H9 (cell line): ENCODE data around the gene GSX2. TPM values are rescaled to one million over a fixed set of nuclear protein-coding genes. Genes with fewer than 3 reads are reported as not detected.

Source experiments
- DNase-seq: peaks from one replicate; pipeline ENCODE4 v3.0.0-alpha.2; 2017
- H2AFZ ChIP-seq: one replicate; pipeline ENCODE4 v1.6.1; 2013; ENCODE audit warnings: mild to moderate bottlenecking, low read length, control low read depth, moderate library complexity
- H2AK5ac ChIP-seq: 2 replicates; pipeline ENCODE4 v1.6.1; 2013; ENCODE audit warnings: low read length, control low read depth, mixed read lengths; ENCODE audit not compliant: insufficient read length
- H2BK120ac ChIP-seq: one replicate; pipeline ENCODE4 v1.6.1; 2013; ENCODE audit warnings: low read depth, mild to moderate bottlenecking, low read length, control low read depth, inconsistent platforms; ENCODE audit not compliant: poor library complexity, severe bottlenecking
- H2BK12ac ChIP-seq: 2 replicates; pipeline ENCODE4 v1.6.1; 2013; ENCODE audit warnings: low read length, control low read depth, mixed read lengths, low read depth; ENCODE audit not compliant: insufficient read length
- H2BK15ac ChIP-seq: 2 replicates; pipeline ENCODE4 v1.6.1; 2013; ENCODE audit warnings: low read depth, low read length, control low read depth
- H2BK20ac ChIP-seq: one replicate; pipeline ENCODE4 v1.6.1; 2013; ENCODE audit warnings: low read depth, mild to moderate bottlenecking, low read length, control low read depth, inconsistent platforms; ENCODE audit not compliant: poor library complexity, severe bottlenecking
- H2BK5ac ChIP-seq: 2 replicates; pipeline ENCODE4 v1.6.1; 2013; ENCODE audit warnings: low read length, control low read depth, mixed read lengths; ENCODE audit not compliant: insufficient read length
- H3K14ac ChIP-seq: 2 replicates; pipeline ENCODE4 v1.6.1; 2013; ENCODE audit warnings: low read length, control low read depth; ENCODE audit not compliant: insufficient read depth
- H3K18ac ChIP-seq: 2 replicates; pipeline ENCODE4 v1.6.1; 2013; ENCODE audit warnings: low read depth, mild to moderate bottlenecking, mixed read lengths, low read length, control low read depth; ENCODE audit not compliant: insufficient read length
- H3K23ac ChIP-seq: 2 replicates; pipeline ENCODE4 v1.6.1; 2013; ENCODE audit warnings: low read length, control low read depth, mixed read lengths, low read depth; ENCODE audit not compliant: insufficient read length
- H3K23me2 ChIP-seq: 2 replicates; pipeline ENCODE4 v1.6.1; 2013; ENCODE audit warnings: low read depth, mild to moderate bottlenecking, mixed read lengths, low read length, control low read depth; ENCODE audit not compliant: insufficient read length, poor library complexity, severe bottlenecking
- H3K27ac ChIP-seq: 2 replicates; pipeline ENCODE4 v1.5.1; 2013; ENCODE audit warnings: low read length, control low read depth, mixed read lengths, low read depth; ENCODE audit not compliant: insufficient read length
- H3K27me3 ChIP-seq: 2 replicates; pipeline ENCODE4 v1.6.1; 2013; ENCODE audit warnings: low read length, control low read depth, inconsistent platforms; ENCODE audit not compliant: insufficient read depth
- H3K4ac ChIP-seq: 2 replicates; pipeline ENCODE4 v1.6.1; 2013; ENCODE audit warnings: low read depth, mild to moderate bottlenecking, control low read depth, inconsistent platforms, low read length, moderate library complexity
- H3K4me1 ChIP-seq: 2 replicates; pipeline ENCODE4 v1.6.1; 2013; ENCODE audit warnings: low read length, control low read depth, inconsistent platforms; ENCODE audit not compliant: insufficient read depth
- H3K4me2 ChIP-seq: 2 replicates; pipeline ENCODE4 v1.6.1; 2013; ENCODE audit warnings: low read length, control low read depth, mixed read lengths; ENCODE audit not compliant: insufficient read length, insufficient read depth
- H3K56ac ChIP-seq: 2 replicates; pipeline ENCODE4 v1.6.1; 2013; ENCODE audit warnings: low read depth, mild to moderate bottlenecking, mixed read lengths, low read length, control low read depth; ENCODE audit not compliant: insufficient read length
- H3K79me1 ChIP-seq: 2 replicates; pipeline ENCODE4 v1.6.1; 2013; ENCODE audit warnings: low read depth, mild to moderate bottlenecking, moderate library complexity, low read length, control low read depth, inconsistent platforms; ENCODE audit not compliant: insufficient read depth, poor library complexity, severe bottlenecking
- H3K79me2 ChIP-seq: 2 replicates; pipeline ENCODE4 v1.6.1; 2013; ENCODE audit warnings: low read length, control low read depth, inconsistent platforms; ENCODE audit not compliant: insufficient read depth
- H3K9ac ChIP-seq: 2 replicates; pipeline ENCODE4 v1.6.1; 2013; ENCODE audit warnings: low read length, control low read depth, mixed read lengths; ENCODE audit not compliant: insufficient read length; ENCODE audit errors: extremely low read depth
- H3K9me3 ChIP-seq: one replicate; pipeline ENCODE4 v1.6.1; 2013; ENCODE audit warnings: low read depth, low read length, inconsistent platforms; ENCODE audit not compliant: control insufficient read depth
- H3T11ph ChIP-seq: one replicate; pipeline ENCODE4 v1.6.1; 2013; ENCODE audit warnings: mild to moderate bottlenecking, low read length, control low read depth, inconsistent platforms
- H4K20me1 ChIP-seq: one replicate; pipeline ENCODE4 v1.6.1; 2013; ENCODE audit not compliant: control insufficient read depth, insufficient read length, insufficient read depth
- H4K5ac ChIP-seq: 2 replicates; pipeline ENCODE4 v1.6.1; 2013; ENCODE audit warnings: low read depth, mild to moderate bottlenecking, mixed read lengths, low read length, control low read depth; ENCODE audit not compliant: insufficient read length
- H4K8ac ChIP-seq: replicated peaks from 2 replicates; pipeline ENCODE4 v1.6.1; 2013; ENCODE audit warnings: low read length, control low read depth, mixed read lengths, low read depth; ENCODE audit not compliant: insufficient read length
- H4K91ac ChIP-seq: 2 replicates; pipeline ENCODE4 v1.6.1; 2013; ENCODE audit warnings: low read depth, mild to moderate bottlenecking, moderate library complexity, mixed read lengths, low read length, control low read depth; ENCODE audit not compliant: insufficient read length
- H3K27ac Mint-ChIP-seq, 3 experiments: 2 replicates in 2 of 3; 3 replicates in 1 of 3; pipeline ENCODE4 v1.8.0; 2020 to 2021; ENCODE audit warnings: mixed read lengths in 3 of 3, mild to moderate bottlenecking in 1 of 3, moderate library complexity in 1 of 3
- H3K27me3 Mint-ChIP-seq: 2 replicates; pipeline ENCODE4 v1.8.0; 2021; ENCODE audit warnings: low read depth, mild to moderate bottlenecking, moderate library complexity, mixed read lengths
- H3K36me3 Mint-ChIP-seq, 3 experiments: 2 replicates in 2 of 3; 3 replicates in 1 of 3; pipeline ENCODE4 v1.8.0; 2020 to 2021; ENCODE audit warnings: low read depth in 3 of 3, mixed read lengths in 3 of 3; ENCODE audit not compliant: insufficient read depth in 1 of 3
- H3K4me1 Mint-ChIP-seq, 2 experiments: 2 replicates each; pipeline ENCODE4 v1.8.0; 2020; ENCODE audit warnings: mixed read lengths in 2 of 2
- H3K4me3 Mint-ChIP-seq, 2 experiments: 2 replicates in 1 of 2; 3 replicates in 1 of 2; pipeline ENCODE4 v1.8.0; 2020 to 2021; ENCODE audit warnings: mild to moderate bottlenecking in 2 of 2, mixed read lengths in 2 of 2, moderate library complexity in 1 of 2
- H3K9me3 Mint-ChIP-seq, 2 experiments: 2 replicates in 1 of 2; 3 replicates in 1 of 2; pipeline ENCODE4 v1.8.0; 2020; ENCODE audit warnings: mild to moderate bottlenecking in 2 of 2, mixed read lengths in 2 of 2, moderate library complexity in 1 of 2
- CTCF ChIP-seq: fragments of 200-600 bp; sonication (generic); conservative IDR thresholded peaks from 3 replicates; pipeline ENCODE4 v1.8.0; 2021; ENCODE audit warnings: antibody characterized with exemption, mild to moderate bottlenecking
- WGBS: extraction: QIAGEN DNeasy Blood & Tissue Kit; methylation state at CpG from one replicate; pipeline ENCODE4 v1.1.7; 2013; ENCODE audit warnings: missing lambda C conversion rate, low lambda C conversion rate, mixed read lengths; ENCODE audit not compliant: insufficient read length; ENCODE audit errors: extremely low coverage; 5-methylcytosine and 5-hydroxymethylcytosine counted together
- total RNA-seq: library from RNA; stranded (reverse); gene quantifications from 2 replicates; pipeline ENCODE4 v1.2.1, GENCODE V29; 2021

Gene GSX2
- total RNA-seq, 1 experiment from 2014 or later: not detected

DNA sequence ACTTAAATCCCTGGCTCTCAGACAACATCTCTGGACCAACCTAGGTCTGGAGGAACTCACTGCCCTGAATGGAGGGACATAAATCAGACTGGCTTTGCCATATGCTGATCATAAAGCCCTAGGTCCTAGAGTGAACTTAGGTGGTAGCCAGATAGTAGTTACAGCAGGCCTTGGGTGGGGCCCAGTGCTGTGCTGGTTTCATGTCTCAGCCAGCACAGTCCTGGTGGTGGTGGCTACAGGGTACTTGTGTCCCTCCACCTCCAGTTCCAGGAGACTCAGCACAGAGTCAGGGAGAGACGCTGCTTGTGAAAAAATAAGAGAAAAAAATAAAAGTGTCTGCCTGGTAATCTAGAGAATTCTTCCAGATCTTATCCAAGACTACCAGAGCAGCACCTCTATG lies 40.3 kb downstream of the GSX2 start:
- H4K20me1 ChIP-seq: no peaks in the 10 kb centered on the region
- no peak overlapping the region for H3K18ac ChIP-seq

More for the DNA sequence above, 40.3 kb downstream of the GSX2 start:
- H2AK5ac ChIP-seq: no peak overlapping the region
- H3K79me2 ChIP-seq: no peaks in the 10 kb centered on the region
- H3K27me3 Mint-ChIP-seq: peaks cover 6% of the 10 kb centered on the region
- no peak overlapping the region for H4K5ac ChIP-seq
- WGBS: no CpG with 5 or more reads among the region's 1 CpG
- no peak overlapping the region for H2AFZ ChIP-seq
- H3K36me3 Mint-ChIP-seq: no peaks in the 10 kb centered on the region
- no peak overlapping the region for H2BK120ac ChIP-seq
- no peak overlapping the region for H3K27ac Mint-ChIP-seq
- no peaks in the 10 kb centered on the region for H3K27me3 ChIP-seq
- H3K4me2 ChIP-seq: no peak overlapping the region
- no peak for TF ChIP-seq CTCF
- no peak overlapping the region for H2BK20ac ChIP-seq
- no peak overlapping the region for H2BK15ac ChIP-seq
- H3K9me3 ChIP-seq: no peaks in the 10 kb centered on the region
- no peak overlapping the region for H3K23ac ChIP-seq
- H3K56ac ChIP-seq: no peak overlapping the region
- H3K79me1 ChIP-seq: no peaks in the 10 kb centered on the region
- no peak overlapping the region for H3K14ac ChIP-seq
- H3K9ac ChIP-seq: no peak overlapping the region
- no peak overlapping the region for H2BK5ac ChIP-seq
- no peak overlapping the region for H4K8ac ChIP-seq
- H3T11ph ChIP-seq: no peak overlapping the region
- H3K4me3 Mint-ChIP-seq: no peak overlapping the region
- no peak overlapping the region for H4K91ac ChIP-seq
- no peak for DNase-seq
- H3K4ac ChIP-seq: no peak overlapping the region
- no peaks in the 10 kb centered on the region; a peak in 1 of 4 replicates for H3K4me1 Mint-ChIP-seq
- H3K4me1 ChIP-seq: no peaks in the 10 kb centered on the region
- H3K27ac ChIP-seq: no peak overlapping the region
- no peak overlapping the region for H2BK12ac ChIP-seq
- no peaks in the 10 kb centered on the region for H3K23me2 ChIP-seq
- no peaks in the 10 kb centered on the region for H3K9me3 Mint-ChIP-seq
